A549 (cell line): Measurements from ENCODE around the gene ANKHD1. TPM values are rescaled to one million over a fixed set of nuclear protein-coding genes. Genes with fewer than 3 reads are reported as not detected.

Experiments
- ATOH8 ChIP-seq: fragments of 250-450 bp; sonication (Bioruptor Pico); IDR thresholded peaks from 2 replicates; pipeline ENCODE4 v1.5.0; 2020; ENCODE audit warnings: low read depth, mild to moderate bottlenecking, moderate library complexity
- BHLHE40 ChIP-seq: IDR thresholded peaks from 2 replicates; pipeline ENCODE4 v1.6.1; 2012; ENCODE audit warnings: low read depth, low read length, inconsistent platforms
- CBX2 ChIP-seq: fragments of 200-600 bp; sonication (generic); IDR thresholded peaks from 2 replicates; pipeline ENCODE4 v1.6.1; 2016; ENCODE audit warnings: low read depth, mild to moderate bottlenecking, borderline replicate concordance
- CBX8 ChIP-seq: fragments of 200-600 bp; sonication (generic); IDR thresholded peaks from 2 replicates; pipeline ENCODE4 v1.6.1; 2016
- CHD2 ChIP-seq: fragments of 150-350 bp; IDR thresholded peaks from 2 replicates; pipeline ENCODE4 v1.6.1; 2014; ENCODE audit warnings: low read length; ENCODE audit not compliant: partially characterized antibody
- CHD4 ChIP-seq: fragments of 200-600 bp; sonication (generic); IDR thresholded peaks from 2 replicates; pipeline ENCODE4 v1.6.1; 2016; ENCODE audit warnings: antibody characterized with exemption, mild to moderate bottlenecking, borderline replicate concordance
- ESRRA ChIP-seq: fragments of 150-350 bp; IDR thresholded peaks from 2 replicates; pipeline ENCODE4 v1.6.1; 2014; ENCODE audit warnings: mild to moderate bottlenecking, low read length, borderline replicate concordance
- FOSB ChIP-seq: fragments of 250-450 bp; sonication (Bioruptor Pico); IDR thresholded peaks from 2 replicates; pipeline ENCODE4 v1.5.0; 2020; ENCODE audit warnings: mild to moderate bottlenecking, moderate library complexity
- FOSL2 ChIP-seq, 2 experiments: fragments of 450-650 bp in 1 of 2; fragments of >200 bp in 1 of 2; sonication (Bioruptor Twin) in 1 of 2; formaldehyde crosslinking; IDR thresholded peaks; 2 replicates each; pipeline versions ENCODE4 v1.5.0 to v1.6.1; 2016 to 2020; ENCODE audit warnings: mild to moderate bottlenecking in 1 of 2, moderate library complexity in 1 of 2
- FOXS1 ChIP-seq: fragments of 250-450 bp; sonication (Bioruptor Pico); IDR thresholded peaks from 2 replicates; pipeline ENCODE4 v1.5.0; 2020; ENCODE audit warnings: mild to moderate bottlenecking, moderate library complexity
- HDAC2 ChIP-seq: fragments of 200-600 bp; sonication (generic); IDR thresholded peaks from 2 replicates; pipeline ENCODE4 v1.6.1; 2016
- HEYL ChIP-seq: fragments of 250-450 bp; sonication (Bioruptor Pico); IDR thresholded peaks from 2 replicates; pipeline ENCODE4 v1.8.0; 2021; ENCODE audit warnings: mild to moderate bottlenecking, moderate library complexity
- HOXA7 ChIP-seq: fragments of 250-450 bp; sonication (Bioruptor Pico); IDR thresholded peaks from 2 replicates; pipeline ENCODE4 v1.5.0; 2020; ENCODE audit warnings: mild to moderate bottlenecking, moderate library complexity
- HOXB13 ChIP-seq: fragments of 250-450 bp; sonication (Bioruptor Pico); IDR thresholded peaks from 2 replicates; pipeline ENCODE4 v1.5.0; 2020; ENCODE audit warnings: low read depth, mild to moderate bottlenecking, moderate library complexity
- MAZ ChIP-seq: fragments of 150-350 bp; IDR thresholded peaks from 2 replicates; pipeline ENCODE4 v1.6.1; 2014; ENCODE audit warnings: antibody characterized with exemption, low read depth, low read length, borderline replicate concordance
- NFE2L2 ChIP-seq: fragments of 150-350 bp; conservative IDR thresholded peaks from 2 replicates; pipeline ENCODE4 v1.6.1; 2014; ENCODE audit warnings: low read length
- NPAS2 ChIP-seq: fragments of 250-450 bp; sonication (Bioruptor Pico); IDR thresholded peaks from 2 replicates; pipeline ENCODE4 v1.8.0; 2022; ENCODE audit warnings: mild to moderate bottlenecking, moderate library complexity, borderline replicate concordance
- NR3C1 ChIP-seq: fragments of >200 bp; sonication (Bioruptor Twin); formaldehyde crosslinking; IDR thresholded peaks from 3 replicates; pipeline ENCODE4 v1.6.1; 2017
- POLR2A ChIP-seq: IDR thresholded peaks from 2 replicates; pipeline ENCODE4 v1.6.1; 2012; ENCODE audit warnings: mild to moderate bottlenecking, low read length
- POLR2AphosphoS2 ChIP-seq: conservative IDR thresholded peaks from 2 replicates; pipeline ENCODE4 v1.6.1; 2012; ENCODE audit warnings: low read length, improper control_type of control experiment, inconsistent platforms
- RAD21 ChIP-seq, 2 experiments: fragments of >200 bp in 1 of 2; sonication (Bioruptor Twin) in 1 of 2; formaldehyde crosslinking in 1 of 2; IDR thresholded peaks in 1 of 2; conservative IDR thresholded peaks in 1 of 2; 2 replicates in 1 of 2; 3 replicates in 1 of 2; pipeline ENCODE4 v1.6.1; 2012 to 2018; ENCODE audit warnings: inconsistent platforms in 1 of 2
- RARB ChIP-seq: fragments of 250-450 bp; sonication (Bioruptor Pico); IDR thresholded peaks from 2 replicates; pipeline ENCODE4 v1.8.0; 2021; ENCODE audit warnings: mild to moderate bottlenecking, moderate library complexity
- SREBF2 ChIP-seq: fragments of 450-650 bp; IDR thresholded peaks from 2 replicates; pipeline ENCODE4 v1.6.1; 2014; ENCODE audit warnings: mild to moderate bottlenecking, moderate library complexity
- TFCP2L1 ChIP-seq: fragments of 250-450 bp; sonication (Bioruptor Pico); IDR thresholded peaks from 2 replicates; pipeline ENCODE4 v1.5.0; 2021; ENCODE audit warnings: mild to moderate bottlenecking
- ZFP36 ChIP-seq: fragments of 450-650 bp; IDR thresholded peaks from 2 replicates; pipeline ENCODE4 v1.6.1; 2014; ENCODE audit warnings: borderline replicate concordance; ENCODE audit not compliant: partially characterized antibody
- ZNF302 ChIP-seq: fragments of 250-450 bp; sonication (Bioruptor Pico); IDR thresholded peaks from 2 replicates; pipeline ENCODE4 v1.9.0; 2021; ENCODE audit warnings: inconsistent platforms, mild to moderate bottlenecking, moderate library complexity
- ZSCAN20 ChIP-seq: fragments of 250-450 bp; sonication (Bioruptor Pico); IDR thresholded peaks from 2 replicates; pipeline ENCODE4 v1.8.0; 2022; ENCODE audit warnings: mild to moderate bottlenecking, moderate library complexity
- polyA plus RNA-seq, 4 experiments: library from polyadenylated mRNA; depleted of rRNA in 3 of 4; stranded (reverse); fragments of >200 nt; fragmentation: RNase III in 1 of 4; extraction: RNeasy Plus Mini Kit Qiagen cat#74134 plus additional on column Dnase treatment in 1 of 4; gene quantifications; 2 replicates in 3 of 4; 3 replicates in 1 of 4; pipeline ENCODE4 v1.2.3, GENCODE V29; 2011 to 2017
- TF ChIP-seq, protein P1 (sequence below): IDR thresholded peaks from 2 replicates; pipeline ENCODE4 v1.6.1; 2012
- TF ChIP-seq, protein P2 (sequence below): fragments of >200 bp; sonication (Bioruptor Twin); formaldehyde crosslinking; IDR thresholded peaks from 3 replicates; pipeline ENCODE4 v1.6.1; 2016
- TF ChIP-seq, protein P3 (sequence below): fragments of >200 bp; sonication (Bioruptor Twin); formaldehyde crosslinking; IDR thresholded peaks from 3 replicates; pipeline ENCODE4 v1.5.1; 2016
- TF ChIP-seq, protein P4 (sequence below): IDR thresholded peaks from 2 replicates; pipeline ENCODE4 v1.6.1; 2012; ENCODE audit warnings: low read depth, borderline replicate concordance

ANKHD1 gene
- polyA plus RNA-seq, 2 of the 4 experiments (the other 2 are of a cell fraction): 46.9 to 94.1 TPM

GRCh38 chr5:140547508-140548299 is 146.1 kb downstream of the ANKHD1 start, which contains the start of gene EIF4EBP3 (continued):
- TF ChIP-seq POLR2AphosphoS2: no peak; the same call in 1 of the 2 replicates
- no peak for TF ChIP-seq CBX8
- TF ChIP-seq CHD4: no peak
- TF ChIP-seq NR3C1: no peak
- TF ChIP-seq CBX2: no peak
- TF ChIP-seq RAD21 (conservative IDR thresholded peaks at IDR 0.05 in 1 of 2, IDR thresholded peaks at IDR 0.05 in 1 of 2): no peak
- no peak for TF ChIP-seq HDAC2
- TF ChIP-seq, protein P1, sequence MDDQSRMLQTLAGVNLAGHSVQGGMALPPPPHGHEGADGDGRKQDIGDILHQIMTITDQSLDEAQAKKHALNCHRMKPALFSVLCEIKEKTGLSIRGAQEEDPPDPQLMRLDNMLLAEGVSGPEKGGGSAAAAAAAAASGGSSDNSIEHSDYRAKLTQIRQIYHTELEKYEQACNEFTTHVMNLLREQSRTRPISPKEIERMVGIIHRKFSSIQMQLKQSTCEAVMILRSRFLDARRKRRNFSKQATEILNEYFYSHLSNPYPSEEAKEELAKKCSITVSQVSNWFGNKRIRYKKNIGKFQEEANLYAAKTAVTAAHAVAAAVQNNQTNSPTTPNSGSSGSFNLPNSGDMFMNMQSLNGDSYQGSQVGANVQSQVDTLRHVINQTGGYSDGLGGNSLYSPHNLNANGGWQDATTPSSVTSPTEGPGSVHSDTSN: peak; percentile 89
- no peak for TF ChIP-seq HEYL (CRISPR knock-in tag)
- TF ChIP-seq, protein P2, sequence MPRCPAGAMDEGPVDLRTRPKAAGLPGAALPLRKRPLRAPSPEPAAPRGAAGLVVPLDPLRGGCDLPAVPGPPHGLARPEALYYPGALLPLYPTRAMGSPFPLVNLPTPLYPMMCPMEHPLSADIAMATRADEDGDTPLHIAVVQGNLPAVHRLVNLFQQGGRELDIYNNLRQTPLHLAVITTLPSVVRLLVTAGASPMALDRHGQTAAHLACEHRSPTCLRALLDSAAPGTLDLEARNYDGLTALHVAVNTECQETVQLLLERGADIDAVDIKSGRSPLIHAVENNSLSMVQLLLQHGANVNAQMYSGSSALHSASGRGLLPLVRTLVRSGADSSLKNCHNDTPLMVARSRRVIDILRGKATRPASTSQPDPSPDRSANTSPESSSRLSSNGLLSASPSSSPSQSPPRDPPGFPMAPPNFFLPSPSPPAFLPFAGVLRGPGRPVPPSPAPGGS: no peak
- no peak for TF ChIP-seq NFE2L2
- no peak for TF ChIP-seq ZSCAN20 (CRISPR knock-in tag)
- TF ChIP-seq FOSL2 (IDR thresholded peaks at IDR 0.05): no peak
- TF ChIP-seq FOSL2 (CRISPR knock-in tag; IDR thresholded peaks at IDR 0.05): no peak
- TF ChIP-seq ZFP36: no peak
- no peak for TF ChIP-seq FOXS1 (CRISPR knock-in tag)
- TF ChIP-seq ATOH8 (CRISPR knock-in tag): no peak
- TF ChIP-seq, protein P3, sequence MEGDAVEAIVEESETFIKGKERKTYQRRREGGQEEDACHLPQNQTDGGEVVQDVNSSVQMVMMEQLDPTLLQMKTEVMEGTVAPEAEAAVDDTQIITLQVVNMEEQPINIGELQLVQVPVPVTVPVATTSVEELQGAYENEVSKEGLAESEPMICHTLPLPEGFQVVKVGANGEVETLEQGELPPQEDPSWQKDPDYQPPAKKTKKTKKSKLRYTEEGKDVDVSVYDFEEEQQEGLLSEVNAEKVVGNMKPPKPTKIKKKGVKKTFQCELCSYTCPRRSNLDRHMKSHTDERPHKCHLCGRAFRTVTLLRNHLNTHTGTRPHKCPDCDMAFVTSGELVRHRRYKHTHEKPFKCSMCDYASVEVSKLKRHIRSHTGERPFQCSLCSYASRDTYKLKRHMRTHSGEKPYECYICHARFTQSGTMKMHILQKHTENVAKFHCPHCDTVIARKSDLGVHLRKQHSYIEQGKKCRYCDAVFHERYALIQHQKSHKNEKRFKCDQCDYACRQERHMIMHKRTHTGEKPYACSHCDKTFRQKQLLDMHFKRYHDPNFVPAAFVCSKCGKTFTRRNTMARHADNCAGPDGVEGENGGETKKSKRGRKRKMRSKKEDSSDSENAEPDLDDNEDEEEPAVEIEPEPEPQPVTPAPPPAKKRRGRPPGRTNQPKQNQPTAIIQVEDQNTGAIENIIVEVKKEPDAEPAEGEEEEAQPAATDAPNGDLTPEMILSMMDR: no peak
- TF ChIP-seq ESRRA: no peak
- no peak for TF ChIP-seq SREBF2
- TF ChIP-seq HOXB13 (CRISPR knock-in tag): no peak
- TF ChIP-seq BHLHE40: no peak
- TF ChIP-seq FOSB (CRISPR knock-in tag): 0 out of 2 replicates have a peak, but pooled peaks have one; percentile 67
- TF ChIP-seq, protein P4, sequence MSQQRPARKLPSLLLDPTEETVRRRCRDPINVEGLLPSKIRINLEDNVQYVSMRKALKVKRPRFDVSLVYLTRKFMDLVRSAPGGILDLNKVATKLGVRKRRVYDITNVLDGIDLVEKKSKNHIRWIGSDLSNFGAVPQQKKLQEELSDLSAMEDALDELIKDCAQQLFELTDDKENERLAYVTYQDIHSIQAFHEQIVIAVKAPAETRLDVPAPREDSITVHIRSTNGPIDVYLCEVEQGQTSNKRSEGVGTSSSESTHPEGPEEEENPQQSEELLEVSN: peak; percentile 57
- TF ChIP-seq ZNF302 (CRISPR knock-in tag): no peak
- no peak for TF ChIP-seq TFCP2L1 (CRISPR knock-in tag)
- TF ChIP-seq HOXA7: peak; percentile 64; the same call in 1 of the 2 replicates
- no peak for TF ChIP-seq CHD2
- no peak for TF ChIP-seq POLR2A
- no peak for TF ChIP-seq NPAS2 (CRISPR knock-in tag)
- TF ChIP-seq MAZ: no peak
- no peak for TF ChIP-seq RARB
- TF ChIP-seq, all 56 proteins: peak for 9
